ENCODE data around the gene IFT81. TPM values are rescaled to one million over a fixed set of nuclear protein-coding genes. Genes with fewer than 3 reads are reported as not detected.

IFT81 gene
- total RNA-seq, 2 donors from 2014 or later = 20.2 to 29.6 TPM

DNA sequence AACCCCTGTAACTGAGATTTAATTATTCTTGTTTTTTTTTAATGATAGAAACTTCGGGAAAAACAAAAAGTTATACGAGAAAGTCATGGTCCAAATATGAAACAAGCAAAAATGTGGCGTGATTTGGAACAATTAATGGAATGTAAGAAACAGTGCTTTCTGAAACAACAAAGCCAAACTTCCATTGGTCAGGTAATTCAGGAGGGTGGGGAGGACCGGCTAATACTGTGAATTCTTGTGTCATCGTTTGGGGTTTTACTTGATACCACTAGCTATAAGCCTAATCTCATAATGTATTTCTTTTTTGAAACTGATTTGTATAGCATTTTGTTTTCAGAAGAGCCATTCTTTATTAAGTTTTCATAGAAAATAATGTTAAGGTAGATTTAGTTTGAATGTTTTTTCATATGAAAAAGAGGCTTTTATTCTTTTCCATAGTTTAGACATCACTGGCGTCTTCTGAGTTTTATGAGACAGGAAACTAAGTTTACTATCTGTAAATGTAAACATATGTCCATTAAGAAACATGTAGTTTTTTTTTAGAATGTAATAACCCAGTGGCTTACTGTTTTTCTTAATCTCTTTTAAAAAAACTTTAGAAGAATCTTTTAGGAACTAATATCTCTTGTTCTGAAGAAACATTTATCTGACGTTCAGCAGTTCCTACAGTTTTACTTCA is 94.0 kb downstream of the IFT81 start:
- no peak overlapping the region for H3K4me3 ChIP-seq (ENCODE audit: low read length)
- H3K27ac ChIP-seq (ENCODE audit: low read depth, low read length) = no peak overlapping the region
- Mint-ChIP-seq H3K36me3 (ENCODE audit: low read depth) (peaks cover 22% of the 10 kb centered on the region), H3K9me3 (peaks cover 4% of the 10 kb centered on the region), H3K27me3 (ENCODE audit: insufficient read depth) (no peaks in the 10 kb centered on the region), H3K4me1 (peaks cover 4% of the 10 kb centered on the region), H3K4me3 (no peak overlapping the region), H3K27ac (no peak overlapping the region)
- DNase-seq = no peak
- no peak overlapping the region for H3K9ac ChIP-seq (ENCODE audit: extremely low read depth, low read length, poor library complexity, severe bottlenecking)
- peaks cover 5% of the 10 kb centered on the region for H3K9me3 ChIP-seq (ENCODE audit: control insufficient read depth, low read length)
- no peaks in the 10 kb centered on the region for H3K27me3 ChIP-seq (ENCODE audit: control insufficient read depth, insufficient read depth, low read length, poor library complexity, severe bottlenecking)
- peaks cover 5% of the 10 kb centered on the region for H3K4me1 ChIP-seq (ENCODE audit: control insufficient read depth, insufficient read depth, low read length)
- WGBS, 2 experiments (ENCODE audit: insufficient coverage in 1 of 2, insufficient read length in 1 of 2) = 91 to 100% methylated on average over 3 to 6 of the region's 7 CpGs
- TF ChIP-seq, protein P1, sequence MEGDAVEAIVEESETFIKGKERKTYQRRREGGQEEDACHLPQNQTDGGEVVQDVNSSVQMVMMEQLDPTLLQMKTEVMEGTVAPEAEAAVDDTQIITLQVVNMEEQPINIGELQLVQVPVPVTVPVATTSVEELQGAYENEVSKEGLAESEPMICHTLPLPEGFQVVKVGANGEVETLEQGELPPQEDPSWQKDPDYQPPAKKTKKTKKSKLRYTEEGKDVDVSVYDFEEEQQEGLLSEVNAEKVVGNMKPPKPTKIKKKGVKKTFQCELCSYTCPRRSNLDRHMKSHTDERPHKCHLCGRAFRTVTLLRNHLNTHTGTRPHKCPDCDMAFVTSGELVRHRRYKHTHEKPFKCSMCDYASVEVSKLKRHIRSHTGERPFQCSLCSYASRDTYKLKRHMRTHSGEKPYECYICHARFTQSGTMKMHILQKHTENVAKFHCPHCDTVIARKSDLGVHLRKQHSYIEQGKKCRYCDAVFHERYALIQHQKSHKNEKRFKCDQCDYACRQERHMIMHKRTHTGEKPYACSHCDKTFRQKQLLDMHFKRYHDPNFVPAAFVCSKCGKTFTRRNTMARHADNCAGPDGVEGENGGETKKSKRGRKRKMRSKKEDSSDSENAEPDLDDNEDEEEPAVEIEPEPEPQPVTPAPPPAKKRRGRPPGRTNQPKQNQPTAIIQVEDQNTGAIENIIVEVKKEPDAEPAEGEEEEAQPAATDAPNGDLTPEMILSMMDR (conservative IDR thresholded peaks at IDR 0.05) = no peak
- H3K36me3 ChIP-seq (ENCODE audit: control insufficient read depth, insufficient read depth, low read length) = peaks cover 20% of the 10 kb centered on the region

DNA sequence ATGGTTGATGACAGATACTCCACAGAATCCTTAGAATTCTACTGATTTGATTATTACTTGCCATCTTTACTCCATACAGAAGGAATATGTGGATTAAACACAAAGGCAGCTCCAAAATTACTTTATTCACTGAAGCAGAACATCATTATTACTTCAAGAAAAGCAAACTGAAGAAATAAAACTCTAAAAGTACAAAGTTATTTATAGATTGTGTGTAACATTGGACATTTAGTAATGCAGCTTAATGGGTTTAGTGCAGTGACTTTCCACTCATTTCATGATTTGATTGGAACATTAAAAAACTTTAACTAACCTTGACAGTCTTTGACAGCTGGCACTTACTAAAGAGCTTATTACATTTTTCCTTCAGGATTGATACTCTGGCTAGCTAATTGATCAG is 97.9 kb downstream of the IFT81 start:
- peaks cover 14% of the 10 kb centered on the region for H3K36me3 Mint-ChIP-seq (ENCODE audit: low read depth)
- H3K9me3 ChIP-seq (ENCODE audit: control insufficient read depth, low read length) = no peaks in the 10 kb centered on the region
- no peak overlapping the region for H3K4me3 ChIP-seq (ENCODE audit: low read length)
- no peak overlapping the region for H3K27ac ChIP-seq (ENCODE audit: low read depth, low read length)
- H3K27me3 Mint-ChIP-seq (ENCODE audit: insufficient read depth) = no peaks in the 10 kb centered on the region
- TF ChIP-seq, protein P1 (conservative IDR thresholded peaks at IDR 0.05) = no peak
- no peak overlapping the region for H3K27ac Mint-ChIP-seq
- peaks cover 25% of the 10 kb centered on the region for H3K4me1 Mint-ChIP-seq
- no peak for DNase-seq
- peaks cover 15% of the 10 kb centered on the region for H3K36me3 ChIP-seq (ENCODE audit: control insufficient read depth, insufficient read depth, low read length)
- H3K9me3 Mint-ChIP-seq = no peaks in the 10 kb centered on the region
- H3K27me3 ChIP-seq (ENCODE audit: control insufficient read depth, insufficient read depth, low read length, poor library complexity, severe bottlenecking) = no peaks in the 10 kb centered on the region
- peaks cover 11% of the 10 kb centered on the region for H3K4me1 ChIP-seq (ENCODE audit: control insufficient read depth, insufficient read depth, low read length)
- no peak overlapping the region for H3K4me3 Mint-ChIP-seq
- H3K9ac ChIP-seq (ENCODE audit: extremely low read depth, low read length, poor library complexity, severe bottlenecking) = no peak overlapping the region

DNA sequence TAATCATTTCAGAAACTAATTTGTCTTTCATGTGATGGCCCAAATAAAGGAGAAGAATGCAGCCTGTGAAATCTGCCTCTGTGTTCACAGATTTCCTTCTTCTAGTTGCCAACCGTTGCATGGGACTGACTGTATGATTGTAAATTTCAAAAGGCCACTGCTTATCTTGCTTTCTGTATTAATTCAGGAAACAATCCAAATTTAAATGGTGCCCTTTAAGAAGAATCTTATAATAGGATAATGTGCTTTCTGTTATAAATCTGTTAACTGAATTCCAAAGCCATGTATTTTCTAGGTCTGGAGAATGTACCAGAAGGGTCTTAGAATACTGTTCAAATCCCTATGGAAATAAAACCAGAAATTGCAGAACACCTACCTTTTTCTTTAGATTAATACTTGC is 98.3 kb downstream of the IFT81 start:
- Mint-ChIP-seq H3K9me3 (no peaks in the 10 kb centered on the region), H3K4me3 (no peak overlapping the region), H3K4me1 (peaks cover 26% of the 10 kb centered on the region), H3K36me3 (ENCODE audit: low read depth) (peaks cover 14% of the 10 kb centered on the region), H3K27ac (no peak overlapping the region), H3K27me3 (ENCODE audit: insufficient read depth) (no peaks in the 10 kb centered on the region)
- peaks cover 15% of the 10 kb centered on the region for H3K36me3 ChIP-seq (ENCODE audit: control insufficient read depth, insufficient read depth, low read length)
- H3K9ac ChIP-seq (ENCODE audit: extremely low read depth, low read length, poor library complexity, severe bottlenecking) = no peak overlapping the region
- peaks cover 11% of the 10 kb centered on the region for H3K4me1 ChIP-seq (ENCODE audit: control insufficient read depth, insufficient read depth, low read length)
- no peak for DNase-seq
- H3K27ac ChIP-seq (ENCODE audit: low read depth, low read length) = no peak overlapping the region
- 69 to 100% methylated on average over 1 of the region's 1 CpG for WGBS, 2 experiments (ENCODE audit: insufficient coverage in 1 of 2, insufficient read length in 1 of 2)
- TF ChIP-seq, protein P1 (conservative IDR thresholded peaks at IDR 0.05) = no peak
- no peaks in the 10 kb centered on the region for H3K9me3 ChIP-seq (ENCODE audit: control insufficient read depth, low read length)
- no peak overlapping the region for H3K4me3 ChIP-seq (ENCODE audit: low read length)
- H3K27me3 ChIP-seq (ENCODE audit: control insufficient read depth, insufficient read depth, low read length, poor library complexity, severe bottlenecking) = no peaks in the 10 kb centered on the region

Data from endodermal cell (in vitro differentiated cells).